NCI-H510A treated with DMSO at 0.1 percent for 48 hours (cell line): ENCODE data around the gene DNAL4.
"Not testable (repeated sequence)": the region's sequence is repeated elsewhere in the genome, so short reads cannot be mapped to it uniquely, and the experiment has no call there.

Source experiments
- DNase-seq: peaks from one replicate; lab custom pipeline; 2025; lab: John Stamatoyannopoulos, UW

DNAL4 gene

DNA sequence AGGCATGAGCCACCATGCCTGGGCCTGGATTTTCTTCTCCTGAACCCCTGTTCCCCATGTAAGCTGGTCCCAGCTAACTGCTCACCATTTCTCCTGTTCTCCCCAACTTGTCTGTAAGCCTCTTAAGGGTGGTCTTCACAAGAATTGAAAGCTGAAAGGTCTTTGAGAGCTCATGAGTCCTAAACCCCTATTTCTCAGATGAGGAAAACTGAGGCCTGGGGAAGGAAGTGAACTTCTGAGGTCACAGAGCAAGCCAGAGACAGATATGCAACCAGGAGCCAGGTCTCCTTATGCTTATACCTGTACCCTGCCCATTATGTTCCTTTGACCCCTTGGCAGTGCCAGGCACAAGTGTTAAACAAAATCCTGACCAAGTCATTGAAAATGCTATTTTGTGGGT lies 33.6 kb upstream of the DNAL4 start:
- no peak for DNase-seq

DNA sequence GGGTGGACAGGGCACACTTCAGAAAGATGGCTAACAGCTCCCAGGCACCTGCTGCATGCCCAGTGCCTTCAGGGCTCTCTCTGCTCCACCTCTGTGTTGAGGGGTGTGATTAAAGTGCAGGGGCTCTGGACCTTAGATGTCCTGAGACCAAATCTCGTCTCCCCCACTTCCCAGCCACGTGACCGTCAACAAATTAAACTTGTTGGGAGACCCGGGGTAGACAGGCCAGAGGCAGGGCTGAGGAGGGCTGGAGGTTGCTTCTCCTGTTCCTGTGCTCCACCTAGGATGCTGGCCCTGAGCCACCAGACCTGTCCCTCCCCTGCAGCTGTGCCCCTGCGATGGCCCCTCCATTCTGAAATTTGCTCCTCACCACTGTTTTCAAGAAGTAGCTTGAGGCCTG lies 32.9 kb upstream of the DNAL4 start:
- no peak for DNase-seq

DNA sequence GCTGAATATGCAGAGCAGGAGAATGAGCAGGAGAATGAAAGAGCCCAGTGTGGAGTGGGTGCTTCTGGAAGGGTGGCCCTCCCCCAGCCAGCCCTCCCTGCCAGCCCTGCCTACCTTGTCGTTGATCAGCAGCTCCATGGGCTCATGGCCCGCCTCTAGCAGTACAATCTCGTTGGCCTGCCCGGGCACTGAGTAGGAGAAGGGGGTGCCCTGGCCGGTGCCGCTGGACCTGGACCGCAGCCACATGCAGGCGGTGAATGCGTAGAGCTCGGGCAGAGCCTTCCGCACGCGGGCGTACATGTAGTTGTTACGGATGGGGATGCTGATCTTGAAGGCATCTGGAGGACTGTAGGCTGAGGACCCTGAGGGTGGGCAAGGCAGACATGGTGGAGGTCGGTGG lies 32.4 kb upstream of the DNAL4 start:
- no peak for DNase-seq

DNA sequence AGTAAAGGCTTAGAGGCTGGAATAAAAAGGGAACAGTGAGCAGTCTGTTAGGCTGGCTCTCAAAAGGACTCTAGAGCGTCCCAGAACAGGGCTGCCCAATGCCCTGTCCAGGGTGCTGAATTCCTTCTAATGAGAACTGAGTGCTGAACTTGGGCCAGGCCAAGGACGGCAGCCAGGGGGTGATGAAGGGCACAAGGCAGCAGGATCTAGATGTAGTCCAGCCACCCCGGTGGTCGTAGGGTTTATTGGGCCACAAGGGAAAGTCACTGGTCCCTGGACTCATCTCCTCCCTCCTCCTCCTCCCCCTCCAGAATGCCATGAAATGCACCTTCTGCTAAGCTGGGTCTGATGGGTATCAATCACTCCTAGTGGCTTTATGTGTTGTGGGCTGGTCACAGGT lies 30.6 kb upstream of the DNAL4 start:
- DNase-seq: no peak

DNA sequence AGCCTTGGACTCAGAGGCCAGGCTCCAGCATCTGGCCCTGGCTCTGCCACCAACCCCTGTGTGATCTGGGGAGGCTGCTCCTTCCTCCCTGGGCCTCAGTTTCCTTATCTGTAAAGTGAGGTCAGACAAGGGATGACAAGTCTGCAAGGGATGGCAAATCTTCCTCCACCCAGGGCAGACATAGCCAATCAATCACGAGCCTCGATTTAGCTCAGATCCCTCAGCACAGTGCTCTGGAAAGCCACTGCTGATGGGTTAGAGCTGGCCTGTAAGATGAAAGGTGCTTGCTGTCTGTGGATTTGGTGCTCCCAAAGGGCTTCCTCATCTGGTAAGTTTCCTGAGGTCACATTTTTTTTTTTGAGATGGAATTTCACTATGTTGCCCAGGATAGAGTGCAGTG lies 29.7 kb upstream of the DNAL4 start:
- no peak for DNase-seq

DNA sequence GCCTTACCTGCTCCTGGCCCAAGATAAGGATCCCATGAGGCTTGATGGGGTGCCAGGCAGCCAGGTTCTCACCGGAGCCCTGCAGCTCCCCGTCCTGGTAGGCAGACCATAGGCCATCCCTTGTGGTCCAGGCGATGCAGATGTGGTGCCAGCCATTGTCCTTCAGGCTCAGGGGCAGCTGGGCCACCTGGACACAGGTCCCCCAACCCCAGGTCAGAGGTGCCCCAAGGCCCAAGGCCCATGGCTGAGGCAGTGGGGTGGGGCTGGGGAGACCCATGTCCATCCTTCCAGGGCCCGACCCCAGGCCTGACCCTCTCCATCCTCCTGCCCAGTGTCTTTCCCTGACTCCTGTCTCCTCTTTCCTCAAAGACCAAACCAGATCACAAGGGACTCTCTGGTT lies 29.1 kb upstream of the DNAL4 start:
- no peak for DNase-seq

DNA sequence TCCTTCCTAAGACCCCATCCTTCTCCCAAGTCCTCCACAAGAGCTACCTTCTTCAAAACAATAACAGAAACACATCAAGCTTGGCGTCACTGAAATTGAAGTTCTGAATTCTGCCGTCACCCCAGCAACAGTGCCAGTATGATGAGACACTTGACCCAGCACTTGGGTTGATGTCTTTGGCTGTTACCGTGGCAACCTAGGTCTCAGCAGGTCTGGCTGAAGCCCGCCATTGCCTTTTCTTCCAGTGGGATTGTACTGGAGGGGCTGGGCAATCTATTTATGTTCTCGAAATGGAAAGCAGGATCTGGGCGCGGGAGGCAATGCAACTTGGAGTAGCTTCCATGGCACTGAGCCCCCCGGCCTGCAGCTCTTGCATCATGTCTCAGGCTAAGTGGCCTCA lies 26.1 kb upstream of the DNAL4 start:
- DNase-seq: no peak

DNA sequence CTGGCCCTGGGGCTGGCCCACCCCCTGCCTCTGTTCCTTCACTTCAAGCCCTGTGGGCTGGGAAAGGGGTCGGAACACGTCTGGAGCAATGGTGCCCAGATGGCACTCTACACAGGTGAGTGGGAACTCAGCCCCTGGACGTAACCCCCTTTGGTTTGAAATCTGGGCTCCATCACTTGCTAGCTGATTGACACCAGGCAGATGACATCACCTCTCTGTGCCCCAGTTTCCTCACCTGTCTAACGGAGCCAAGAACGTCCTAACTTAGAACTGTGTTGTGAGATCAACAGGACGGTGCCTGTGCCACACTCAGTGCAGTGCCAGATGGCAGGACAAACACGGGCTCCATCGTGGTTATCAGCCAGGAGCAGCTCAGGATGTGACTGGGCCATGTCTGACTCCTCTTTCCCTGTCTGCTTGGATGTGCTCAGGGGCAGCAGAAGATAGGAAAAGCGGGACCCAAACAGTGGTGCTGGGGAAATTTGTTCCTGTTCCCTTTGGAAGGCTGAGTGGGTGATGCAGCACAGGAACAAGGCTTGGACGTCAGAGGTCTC lies 25.5 kb upstream of the DNAL4 start:
- DNase-seq: no peak

DNA sequence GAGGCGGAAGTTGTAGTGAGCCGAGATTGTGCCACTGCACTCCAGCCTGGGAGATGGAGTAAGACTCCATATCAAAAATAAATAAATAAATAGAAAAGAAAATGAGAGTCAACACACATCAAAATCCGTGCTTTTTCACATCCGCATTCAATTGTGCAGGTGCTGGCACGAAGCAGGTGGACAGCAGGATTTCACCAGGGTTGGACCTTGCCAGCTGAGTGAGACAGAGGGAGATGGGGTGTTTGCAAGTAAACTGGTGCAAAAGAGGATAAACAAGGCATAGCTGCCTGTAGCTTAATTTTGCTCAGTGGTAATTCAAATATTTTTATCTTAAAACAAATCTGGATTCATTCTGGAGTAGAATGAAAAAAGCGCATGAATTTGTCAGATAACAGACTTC lies 23.3 kb upstream of the DNAL4 start:
- no peak for DNase-seq

DNA sequence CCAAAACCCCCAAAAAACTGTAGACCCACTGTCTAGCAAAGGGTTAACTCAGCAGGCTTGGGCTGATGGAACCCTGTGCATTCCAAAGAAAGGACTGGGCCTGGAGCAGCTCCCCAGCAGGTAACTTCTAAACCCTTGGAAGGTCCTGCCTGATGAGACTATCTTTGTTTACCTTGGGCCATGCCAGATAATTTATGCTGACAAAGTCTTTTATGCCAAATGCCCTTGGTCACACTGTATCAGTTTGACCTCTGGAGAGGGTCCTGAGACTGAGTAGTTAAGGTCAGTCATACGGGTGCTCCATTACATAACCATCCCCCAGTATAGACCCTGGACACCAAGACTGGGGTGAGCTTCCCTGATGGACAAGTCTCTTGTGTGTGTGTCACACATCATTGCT lies 21.9 kb upstream of the DNAL4 start:
- no peak for DNase-seq

DNA sequence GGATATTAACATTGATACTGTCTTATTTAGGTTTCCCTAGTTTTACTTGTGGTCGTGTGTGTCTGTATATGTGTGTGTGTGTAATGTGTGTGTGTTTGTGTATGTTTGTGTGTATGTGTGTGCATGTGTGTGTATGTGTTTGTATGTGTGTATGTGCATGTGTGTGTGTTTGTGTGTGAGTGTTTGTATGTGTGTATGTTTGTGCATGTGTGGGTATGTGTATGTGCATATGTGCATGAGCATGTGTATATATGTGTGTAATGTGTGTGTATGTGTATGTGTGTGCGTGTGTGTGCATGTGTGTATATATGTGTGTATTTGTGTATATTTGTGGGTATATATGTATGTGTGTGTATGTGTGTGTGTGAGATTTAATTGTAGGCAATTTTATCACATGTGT lies 17.3 kb upstream of the DNAL4 start:
- no peak for DNase-seq

DNA sequence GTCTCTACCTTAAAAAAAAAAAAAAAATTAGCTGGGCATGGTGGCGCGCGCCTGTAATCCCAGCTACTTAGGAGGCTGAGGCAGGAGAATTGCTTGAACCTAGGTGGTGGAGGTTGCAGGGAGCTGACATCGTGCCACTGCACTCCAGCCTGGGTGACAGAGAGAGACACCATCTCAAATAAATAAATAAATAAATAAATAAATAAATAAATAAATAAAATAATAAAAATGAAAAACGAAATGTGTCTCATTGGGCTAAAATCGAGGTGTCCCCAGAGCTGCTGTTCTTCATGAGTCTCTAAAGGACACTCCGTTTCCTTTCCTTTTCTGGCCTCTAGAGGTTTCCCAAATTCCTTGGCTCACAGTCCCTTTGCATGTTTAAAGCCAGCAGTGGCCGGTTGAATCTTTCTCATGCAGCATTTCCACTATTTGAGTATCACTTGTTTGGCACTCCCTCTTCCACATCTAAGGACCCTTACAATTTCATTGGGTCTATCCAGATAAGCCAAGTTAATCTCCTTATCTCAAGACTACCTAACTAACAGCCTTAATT lies 11.2 kb upstream of the DNAL4 start:
- not testable (repeated sequence) for DNase-seq

DNA sequence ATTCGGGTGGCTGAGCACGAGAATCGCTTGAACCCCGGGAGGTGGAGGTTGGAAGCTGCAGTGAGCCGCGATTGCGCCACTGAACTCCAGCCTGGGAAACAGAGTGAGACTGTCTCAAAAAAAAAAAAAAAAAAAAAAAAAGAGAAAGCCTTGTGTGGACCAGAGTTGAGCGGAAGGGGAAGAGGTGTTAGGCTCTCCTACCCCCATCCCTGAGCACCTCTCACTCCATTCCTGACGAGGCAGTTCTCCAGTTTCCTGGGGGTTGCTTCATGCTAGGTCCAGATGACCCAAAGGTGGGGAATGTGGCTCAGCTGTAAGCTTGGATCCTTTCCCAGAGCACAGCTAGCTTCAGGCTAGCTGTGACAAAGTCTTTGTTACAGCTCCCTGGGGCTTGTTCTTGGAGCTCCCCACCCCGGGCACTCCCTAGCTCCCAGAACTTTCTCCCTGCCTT lies 8.8 kb upstream of the DNAL4 start:
- no peak for DNase-seq

DNA sequence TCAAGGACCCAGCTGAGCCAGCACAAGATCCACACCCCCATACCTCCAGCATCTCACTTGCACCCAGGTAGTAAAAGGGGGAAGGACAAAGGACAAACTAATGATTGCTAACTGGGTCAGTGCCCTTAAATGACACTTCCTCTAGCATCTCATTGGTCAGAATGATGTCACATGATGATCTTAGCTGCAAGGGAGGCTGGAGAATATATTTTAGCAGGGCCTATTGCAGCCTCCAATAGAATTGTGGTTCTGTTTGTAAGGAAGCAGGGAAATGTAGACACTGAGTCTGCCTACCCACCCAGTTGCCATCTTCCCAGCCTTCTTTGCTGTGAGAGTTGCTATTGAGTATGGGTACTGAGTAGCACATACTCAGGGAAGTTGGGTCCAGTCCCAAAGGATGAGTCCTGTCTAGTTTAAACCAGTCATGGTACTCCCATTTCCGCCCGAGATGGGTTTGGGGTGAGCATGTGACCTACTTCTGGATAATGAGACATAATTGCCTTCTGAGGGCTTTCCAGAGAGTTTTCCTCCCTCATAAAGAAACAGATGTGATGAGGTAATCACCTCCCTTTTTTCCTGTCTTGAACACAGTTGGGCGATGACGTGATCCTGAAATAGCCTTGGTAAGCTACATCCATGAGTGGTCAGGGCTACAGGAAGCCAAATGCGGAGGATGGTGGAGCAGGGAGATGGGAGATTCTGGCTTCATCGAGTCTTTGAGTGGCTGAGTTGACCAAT lies 5.5 kb upstream of the DNAL4 start:
- no peak for DNase-seq

DNA sequence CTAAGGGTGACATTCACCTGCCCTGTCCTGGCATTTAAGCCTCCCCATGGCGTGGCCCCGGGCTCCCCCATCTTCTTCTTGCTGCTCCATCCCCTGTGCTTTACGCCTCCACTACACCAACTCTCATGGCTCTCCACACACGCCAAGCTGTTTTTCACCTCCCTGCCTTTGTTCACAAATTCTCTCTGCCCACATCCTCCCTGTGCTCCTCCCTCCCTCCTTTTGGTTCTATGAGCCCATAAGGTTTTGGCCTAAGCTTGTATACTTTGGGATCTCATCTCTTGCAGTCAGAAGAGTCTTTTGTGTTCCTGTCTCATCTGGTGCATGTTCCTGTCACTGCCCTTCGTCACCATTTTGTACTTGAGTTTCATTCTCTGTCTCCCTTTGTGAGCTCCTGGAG lies 4.6 kb upstream of the DNAL4 start:
- no peak for DNase-seq

DNA sequence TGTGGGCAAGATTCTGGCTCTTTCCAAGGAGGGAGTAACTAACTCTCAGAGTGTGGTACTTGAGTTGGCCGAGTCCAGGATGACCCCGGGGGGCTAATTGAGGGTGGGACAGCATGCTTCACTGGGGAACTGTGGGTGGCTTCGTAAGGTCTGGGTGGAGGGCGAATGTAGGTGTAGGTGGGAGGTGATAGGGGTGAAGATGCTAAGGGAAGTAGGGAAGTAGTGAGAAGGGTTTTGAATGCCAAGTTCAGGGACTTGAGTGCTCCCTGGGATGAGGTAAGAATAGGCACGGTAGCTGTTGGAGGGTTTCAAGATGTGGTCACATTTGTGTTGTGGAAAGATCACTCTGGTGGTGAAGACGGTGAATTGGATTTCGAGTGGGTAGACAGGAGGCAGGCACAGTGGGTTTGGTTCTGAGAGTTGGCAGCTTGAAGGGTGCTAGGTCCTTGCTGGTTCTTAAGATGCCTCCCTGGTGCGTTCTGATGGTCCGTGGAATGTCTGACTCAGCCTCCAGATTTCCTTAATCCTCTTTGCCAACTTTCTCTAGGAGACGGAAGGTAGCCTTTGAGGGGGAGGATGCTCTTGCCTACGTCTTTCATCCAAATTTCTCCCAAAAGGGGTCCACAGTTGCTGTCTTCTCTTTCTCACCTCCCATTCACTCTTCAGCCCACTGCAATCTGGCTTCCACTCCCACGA lies 2.5 kb upstream of the DNAL4 start:
- no peak for DNase-seq

DNA sequence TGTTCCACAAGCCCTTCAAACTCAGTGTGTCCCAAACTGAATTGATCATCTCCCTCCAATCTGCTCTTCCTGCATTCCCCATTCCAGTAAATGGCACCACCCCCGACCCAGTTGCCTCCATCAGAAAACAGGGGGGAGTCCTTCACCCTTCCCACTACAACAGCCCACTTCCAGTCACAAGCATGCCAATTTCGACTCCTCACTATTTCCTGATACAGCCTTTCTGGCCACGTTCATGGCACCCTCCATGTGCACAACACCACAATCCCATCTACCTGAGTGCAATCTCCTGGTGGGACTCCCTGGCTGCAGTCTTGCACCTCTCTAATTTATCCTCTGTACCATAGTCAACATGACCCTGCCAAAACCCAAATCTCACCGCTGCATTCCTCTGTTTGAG lies 1.6 kb upstream of the DNAL4 start:
- no peak for DNase-seq

DNA sequence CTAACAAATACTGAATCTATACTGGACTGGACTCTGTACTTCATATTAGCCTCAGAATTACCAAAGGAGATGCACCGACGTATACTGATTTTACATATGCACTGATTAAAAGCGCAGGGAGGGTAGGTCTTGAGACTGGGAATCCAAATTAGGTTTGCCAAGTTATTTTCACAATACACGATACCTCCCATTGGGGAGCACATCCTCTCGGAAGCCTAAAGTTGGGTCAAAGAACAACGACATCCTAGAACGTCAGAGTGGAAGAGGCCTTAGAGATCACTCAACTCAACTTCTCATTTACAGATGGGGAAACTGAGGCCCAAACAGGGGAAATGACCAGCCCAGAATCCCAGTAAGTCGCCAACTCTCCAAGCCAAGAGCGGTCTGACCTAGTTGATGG lies 626 bp downstream of the DNAL4 start:
- no peak for DNase-seq

DNA sequence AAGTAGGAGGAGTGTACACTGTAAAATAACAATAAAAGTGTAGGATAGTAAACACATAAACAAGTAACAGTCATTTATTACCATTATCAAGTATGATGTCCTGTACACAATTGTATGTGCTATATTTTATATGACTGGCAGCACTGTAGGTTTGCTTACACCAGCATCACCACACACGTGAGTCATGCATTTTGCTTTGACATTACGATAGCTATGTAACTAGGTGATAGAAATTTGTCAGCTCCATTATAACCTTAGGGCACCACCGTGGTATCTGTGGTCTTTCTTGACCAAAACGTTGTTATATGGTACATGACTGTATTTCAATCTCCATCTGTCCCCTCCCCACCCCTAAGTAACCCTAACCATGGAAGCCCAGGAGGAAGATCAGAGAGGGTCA lies 1.1 kb downstream of the DNAL4 start:
- no peak for DNase-seq

DNA sequence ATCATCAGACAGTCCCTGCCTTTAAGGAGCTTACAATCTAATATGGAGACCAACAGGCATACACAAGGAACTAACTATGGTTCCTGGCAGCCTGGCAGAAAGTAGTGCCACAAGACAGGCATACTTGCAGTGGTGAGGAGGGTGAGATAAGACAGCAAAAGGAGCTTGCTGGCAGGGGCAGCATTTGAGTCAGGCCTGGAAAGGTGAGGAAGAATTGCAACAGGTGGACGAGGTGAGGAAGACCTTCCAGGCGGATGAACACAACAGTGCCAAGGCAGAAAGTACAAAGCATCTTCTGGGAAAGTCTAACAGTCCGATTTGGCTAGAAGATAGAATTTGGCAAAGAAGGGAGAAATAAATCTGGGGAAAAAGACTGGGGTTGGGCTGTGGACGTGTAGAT lies 4.3 kb downstream of the DNAL4 start:
- no peak for DNase-seq

DNA sequence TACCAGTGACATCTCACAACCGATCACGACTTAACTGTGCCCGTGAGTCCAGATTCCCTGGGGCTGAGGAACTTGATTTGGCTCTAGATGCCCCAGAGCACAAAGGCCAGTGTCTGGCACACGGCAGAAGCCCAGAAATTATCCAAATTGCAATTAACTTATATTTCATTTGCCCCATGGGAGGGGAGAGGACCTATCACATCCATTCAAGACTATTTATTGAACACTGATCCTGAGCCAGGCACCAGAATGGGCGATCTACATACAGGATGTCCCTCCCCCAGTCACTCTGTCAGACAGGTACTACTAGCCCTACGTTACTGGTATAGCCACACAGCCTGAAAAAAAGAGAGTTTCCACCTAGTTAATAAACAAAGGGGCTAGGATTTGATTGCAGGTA lies 5.1 kb downstream of the DNAL4 start:
- DNase-seq: no peak

DNA sequence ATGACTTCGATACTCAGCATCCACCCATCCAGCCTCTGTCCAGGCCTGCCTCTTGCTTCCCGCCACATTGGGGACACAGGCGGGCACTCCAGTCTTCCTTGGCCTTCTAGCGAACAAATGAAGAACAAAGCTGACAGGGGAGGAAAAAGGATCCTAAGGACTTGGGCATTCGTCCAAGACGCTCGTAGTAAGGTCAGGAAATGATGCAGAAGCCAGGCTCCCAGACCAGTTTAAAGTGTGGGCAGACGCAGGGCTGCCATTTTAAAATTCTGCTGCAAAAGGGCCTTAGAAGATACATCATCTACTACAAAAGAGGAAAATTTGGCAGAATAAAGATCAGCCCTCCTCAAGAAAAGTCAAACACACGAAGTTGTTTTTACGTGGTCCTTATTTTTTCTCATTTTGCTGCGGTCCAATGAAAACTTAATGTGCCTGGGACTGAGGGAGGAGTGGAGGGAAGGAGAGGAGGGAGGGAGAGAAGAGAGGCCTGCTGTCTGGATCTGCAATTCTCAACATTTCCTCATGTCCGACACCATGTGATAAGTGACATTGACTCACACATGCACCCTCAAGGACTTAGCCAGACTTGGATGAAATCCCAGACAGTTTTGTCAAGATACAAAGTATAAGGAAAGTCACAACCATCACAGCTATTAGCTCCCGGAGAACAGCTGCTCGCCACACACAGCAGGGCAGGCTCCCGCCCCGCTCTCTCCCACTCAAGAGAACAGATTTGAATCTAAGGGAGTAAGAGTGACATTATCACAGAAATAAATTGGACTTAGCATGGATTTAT lies 5.7 kb downstream of the DNAL4 start:
- no peak for DNase-seq

DNA sequence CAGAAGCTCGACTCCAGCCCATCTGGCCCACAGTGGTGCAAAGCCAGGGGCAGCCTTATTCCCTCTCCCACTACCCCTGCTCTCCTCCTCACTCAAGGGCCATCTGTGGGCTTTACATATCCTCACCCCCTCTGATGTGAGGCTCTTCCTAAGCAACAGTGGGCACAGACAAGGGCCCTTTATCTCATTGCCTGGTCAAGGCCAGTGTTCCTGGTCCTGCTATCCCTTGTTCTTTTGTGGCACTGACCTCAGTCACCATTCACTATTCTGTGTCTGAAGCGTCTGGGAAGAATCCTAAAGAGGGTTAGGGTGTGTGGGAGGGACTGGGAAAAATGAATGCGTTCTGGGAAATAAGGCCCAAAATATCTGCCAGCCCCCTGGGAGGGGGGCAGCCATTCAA lies 7.3 kb downstream of the DNAL4 start:
- no peak for DNase-seq
